NCI-H526 (cell line): ENCODE data around the gene LRIT1.
A peak's percentile ranks its signal among the peaks of the same experiment; 100 is the strongest.

Experiments
- DNase-seq, 2 experiments: peaks; one replicate each; lab custom pipeline; 2025; lab: John Stamatoyannopoulos, UW

LRIT1 gene

GRCh38 chr10:84214046-84214572 is 27.2 kb downstream of the LRIT1 start:
- no peak for DNase-seq

- no peak for DNase-seq
Observed at GRCh38 chr10:84213076-84213475, 28.3 kb downstream of the LRIT1 start.

DNA sequence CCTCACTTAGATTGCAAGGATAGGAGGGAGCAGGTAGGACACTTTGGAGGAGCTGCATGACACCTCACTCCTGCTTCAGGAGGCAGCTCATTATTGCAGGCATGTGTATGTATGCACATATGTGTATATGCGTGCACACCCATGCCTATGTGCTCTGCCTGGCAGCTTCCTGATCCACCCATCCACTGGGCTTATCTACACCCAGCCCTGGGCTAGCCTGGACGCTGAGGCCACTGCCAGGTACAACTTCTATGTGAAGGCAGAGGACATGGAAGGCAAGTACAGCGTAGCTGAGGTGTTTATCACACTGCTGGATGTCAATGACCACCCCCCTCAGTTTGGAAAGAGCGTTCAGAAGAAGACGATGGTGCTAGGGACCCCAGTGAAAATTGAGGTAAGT is 29.3 kb downstream of the LRIT1 start:
- DNase-seq, result no peak

DNA sequence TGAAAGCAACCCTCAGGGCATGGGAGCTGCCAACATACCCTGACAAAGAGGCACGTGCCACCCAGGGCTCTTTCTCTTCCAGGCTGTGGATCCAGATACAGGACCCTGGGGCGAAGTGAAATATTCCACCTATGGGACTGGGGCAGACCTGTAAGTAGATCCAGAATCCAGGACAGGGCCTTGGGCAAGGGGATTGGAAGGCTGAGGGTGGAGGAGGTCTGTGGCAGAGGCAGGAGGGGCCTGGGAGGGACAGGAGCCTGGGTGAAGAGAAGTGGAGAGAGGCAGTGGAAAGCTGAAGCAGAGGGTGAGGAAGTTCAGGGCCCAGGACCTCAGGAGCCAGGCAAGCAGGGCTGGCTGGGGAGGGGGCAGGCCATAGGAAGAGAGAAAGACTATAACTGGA is 29.8 kb downstream of the LRIT1 start:
- DNase-seq, result no peak

- DNase-seq, result no peak
Observed at GRCh38 chr10:84208023-84208422, 33.3 kb downstream of the LRIT1 start.

DNA sequence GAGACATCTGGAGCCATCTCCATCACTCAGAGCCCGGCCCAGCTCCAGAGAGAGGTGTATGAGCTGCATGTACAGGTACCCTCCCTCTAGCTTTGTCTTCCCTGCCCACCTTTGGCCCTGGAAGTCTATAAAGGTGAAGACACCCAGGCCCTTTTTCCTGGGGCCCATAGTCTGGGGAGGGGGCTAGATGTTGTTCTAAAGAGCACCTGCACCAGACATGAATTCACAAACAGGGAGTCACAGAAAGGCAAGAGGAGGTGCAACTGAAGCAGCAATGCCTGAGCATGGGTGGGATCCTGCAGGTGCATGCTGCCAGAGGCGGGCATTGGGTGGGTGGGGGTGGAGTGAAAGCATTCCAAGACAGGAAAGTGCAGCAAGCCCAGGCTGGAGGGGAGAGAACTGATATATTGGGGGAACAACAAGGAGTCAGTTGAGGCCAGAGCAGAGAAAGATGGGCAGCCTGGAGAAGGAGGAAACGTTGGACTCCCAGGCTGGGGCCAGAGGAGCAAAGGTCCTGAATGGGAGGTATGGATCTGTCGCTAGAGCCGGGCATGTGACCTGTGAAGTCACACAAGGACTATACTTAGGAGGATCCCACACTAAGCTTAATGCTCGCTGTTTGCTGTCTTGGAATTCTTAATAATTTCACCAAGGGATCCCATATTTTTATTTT is 35.4 kb downstream of the LRIT1 start:
- DNase-seq, result no peak

DNA sequence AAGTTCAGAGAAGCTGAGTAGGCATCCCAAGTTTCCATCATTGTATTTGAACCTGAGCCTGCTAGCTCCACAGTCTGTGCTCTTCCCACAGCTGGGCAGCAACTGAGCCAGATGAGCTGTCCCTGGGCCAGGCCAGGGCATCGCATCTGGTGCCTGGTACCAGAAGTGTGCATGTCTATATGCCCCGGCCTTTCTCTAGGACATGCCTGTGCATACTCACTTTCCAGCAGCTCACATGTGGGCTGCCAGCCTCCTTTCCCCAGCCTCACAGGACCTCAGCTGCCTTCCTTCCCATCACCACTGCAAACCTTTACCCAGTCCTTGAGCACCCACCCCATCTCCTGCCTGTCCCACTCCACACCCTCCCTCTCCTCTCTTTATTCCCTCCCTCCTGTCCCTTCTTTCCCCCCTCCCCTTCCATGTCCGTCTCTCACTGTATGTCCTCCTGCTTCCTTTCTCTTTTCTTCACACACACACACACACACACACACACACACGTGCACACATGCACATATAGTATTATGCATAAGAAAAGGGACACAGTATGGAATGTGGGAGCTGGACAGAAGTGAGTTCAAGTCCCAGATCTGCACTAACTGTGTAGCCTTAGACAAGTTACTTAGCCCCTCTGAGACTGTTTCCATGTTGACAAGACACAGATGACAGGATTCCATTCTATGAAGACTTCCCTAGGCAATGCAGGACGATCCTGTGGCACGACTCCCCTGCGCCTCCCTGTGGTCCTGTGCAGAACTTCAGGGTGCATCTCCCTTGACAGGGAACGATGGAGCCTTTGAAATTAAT is 36.1 kb downstream of the LRIT1 start:
- DNase-seq, result peak; percentile 12 to 57

DNA sequence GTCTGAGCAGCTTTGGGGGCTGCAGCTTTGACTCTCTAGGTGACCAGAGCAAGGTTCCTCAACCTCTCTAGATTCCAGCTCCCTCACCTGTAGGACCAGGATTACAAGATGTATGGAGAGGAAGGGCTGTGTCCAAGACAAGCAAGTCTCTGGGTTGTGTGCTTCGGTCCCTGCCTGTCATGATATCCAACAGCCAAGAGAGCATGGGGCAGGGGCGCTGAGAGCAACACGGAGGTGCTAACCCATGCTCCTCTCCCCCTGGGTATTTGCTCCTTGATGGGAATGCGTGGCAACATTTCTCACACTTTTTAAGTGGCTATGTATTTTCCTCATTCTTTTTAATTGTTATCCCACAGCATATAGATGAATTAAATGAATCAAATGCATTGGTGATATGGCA is 36.7 kb downstream of the LRIT1 start:
- DNase-seq, result no peak

DNA sequence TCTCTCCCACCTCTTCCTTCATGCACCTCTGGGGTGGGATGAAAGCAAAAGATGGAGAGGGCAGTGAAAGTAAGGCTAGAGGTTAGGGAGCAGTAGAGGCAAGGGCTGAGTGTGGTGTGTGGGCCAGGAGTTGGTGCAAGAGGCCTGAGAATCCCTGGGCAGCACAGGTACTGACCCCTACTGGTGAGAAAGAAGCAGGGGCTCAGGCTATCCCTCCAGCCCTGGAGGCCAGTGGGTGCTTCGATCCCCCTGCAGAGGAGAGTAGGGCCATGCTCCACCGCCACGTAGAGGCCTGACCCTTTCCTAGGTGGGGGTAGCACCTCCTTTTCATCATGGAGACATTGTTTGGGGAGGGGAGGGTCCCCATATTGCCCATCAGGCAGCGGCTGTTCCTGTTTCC is 37.2 kb downstream of the LRIT1 start:
- peak in 1 of 2 experiments; percentile 6 for DNase-seq

DNA sequence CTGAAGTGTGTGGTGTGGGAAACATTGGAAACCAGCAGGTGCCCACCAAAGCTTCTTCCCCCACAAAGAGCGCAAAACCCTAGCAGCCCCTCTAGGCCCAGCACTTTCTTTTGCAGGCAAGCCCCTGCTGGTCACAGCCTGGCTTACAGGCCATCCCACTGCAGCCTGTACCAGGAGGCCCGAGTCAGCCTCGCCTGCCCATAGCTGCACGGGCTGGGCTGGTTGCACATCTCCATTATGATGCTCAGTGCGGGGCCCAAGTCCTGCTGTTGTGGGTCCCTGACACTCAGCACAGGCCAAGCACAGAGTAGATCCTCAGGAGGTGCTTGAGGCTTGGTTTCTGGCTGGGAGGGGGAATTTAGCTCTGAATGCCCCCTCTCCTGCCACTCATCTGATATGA is 39.0 kb downstream of the LRIT1 start:
- no peak for DNase-seq

- no peak for DNase-seq
Observed at GRCh38 chr10:84201682-84202081, 39.7 kb downstream of the LRIT1 start.

- DNase-seq, result no peak
Observed at GRCh38 chr10:84201244-84201606, 40.1 kb downstream of the LRIT1 start.

DNA sequence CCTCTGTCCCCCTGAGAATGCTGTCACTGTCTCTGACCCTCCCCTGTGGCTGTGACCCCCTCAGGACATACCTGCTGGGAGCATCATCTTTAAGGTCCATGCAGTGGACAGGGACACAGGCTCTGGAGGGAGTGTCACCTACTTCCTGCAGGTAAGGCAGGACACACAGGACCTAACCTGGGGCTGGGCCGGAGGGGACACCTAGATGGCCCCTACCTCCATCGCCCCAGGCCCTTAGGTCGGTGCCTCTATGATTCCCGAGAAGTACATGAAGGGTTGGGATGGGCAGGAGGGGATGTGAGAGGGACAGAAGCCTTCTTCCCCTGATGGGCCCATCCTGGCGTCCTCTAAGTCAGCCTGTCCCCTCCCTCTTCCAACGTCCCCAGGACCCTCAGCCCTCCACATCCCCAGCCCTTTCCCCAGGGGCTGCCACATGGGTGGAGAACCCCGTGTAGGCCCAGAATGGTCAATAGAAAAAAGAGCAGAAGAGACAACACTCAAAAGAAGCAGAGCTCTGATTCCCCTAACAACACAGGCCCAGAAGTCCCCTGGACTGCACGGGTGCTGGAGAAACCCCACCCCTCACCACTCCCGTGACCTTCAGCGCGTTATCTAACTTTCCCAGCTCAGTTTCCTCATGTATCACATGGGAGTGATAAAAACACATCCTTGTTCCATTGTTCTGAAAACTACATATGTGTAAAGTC is 40.7 kb downstream of the LRIT1 start:
- DNase-seq, result no peak

DNA sequence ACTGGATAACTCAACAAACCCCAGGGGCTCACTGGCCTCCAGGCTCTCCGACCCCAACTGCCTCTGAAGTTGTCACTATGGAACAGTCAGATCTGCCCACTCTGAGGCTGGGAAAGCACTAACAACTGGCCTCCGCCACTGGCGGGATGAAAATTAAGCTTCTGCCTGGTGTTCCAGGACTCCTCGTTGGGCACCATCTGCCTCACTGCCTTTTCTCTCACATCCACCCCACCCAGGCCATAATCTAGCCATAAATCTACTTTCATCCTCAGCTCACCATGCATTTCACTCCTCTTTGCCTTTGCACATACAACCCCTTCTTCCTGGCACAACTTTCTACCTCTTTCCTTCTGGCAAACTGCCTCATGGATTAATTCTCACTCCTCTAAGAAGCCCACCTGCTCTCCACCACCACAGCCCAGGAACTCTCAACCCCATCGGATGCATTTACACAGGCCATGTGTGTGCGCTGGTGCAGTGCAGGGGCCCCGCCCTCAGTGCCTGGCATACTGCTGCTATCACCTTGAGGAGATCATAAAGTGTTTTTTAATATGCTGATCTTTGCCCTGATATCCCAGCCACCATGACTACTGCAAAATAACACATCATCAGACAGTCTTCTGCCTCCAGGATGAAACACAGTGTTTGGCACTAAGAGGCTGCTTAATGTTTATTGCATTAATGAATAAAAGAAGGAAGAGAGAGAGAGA is 43.0 kb downstream of the LRIT1 start:
- DNase-seq, result no peak

DNA sequence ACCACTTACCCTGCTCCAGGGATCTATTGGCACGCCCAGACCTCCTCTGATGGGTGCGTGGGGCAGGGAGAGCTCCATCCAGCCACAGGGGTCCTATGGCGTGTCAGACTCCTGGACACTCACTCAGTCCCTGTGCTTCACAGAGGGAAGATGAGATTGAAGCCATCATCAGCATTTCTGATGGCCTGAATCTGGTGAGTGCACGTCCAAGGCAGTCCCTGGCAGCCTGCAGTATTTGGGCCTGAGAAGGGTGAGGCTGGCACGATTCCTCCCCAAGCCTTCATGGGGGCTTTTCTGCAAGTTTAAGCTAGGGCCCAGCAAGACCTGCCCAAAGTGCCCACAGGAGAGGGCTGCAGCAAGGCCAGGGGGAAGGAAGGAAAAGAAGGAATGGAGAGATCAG is 43.7 kb downstream of the LRIT1 start:
- DNase-seq, result no peak

DNA sequence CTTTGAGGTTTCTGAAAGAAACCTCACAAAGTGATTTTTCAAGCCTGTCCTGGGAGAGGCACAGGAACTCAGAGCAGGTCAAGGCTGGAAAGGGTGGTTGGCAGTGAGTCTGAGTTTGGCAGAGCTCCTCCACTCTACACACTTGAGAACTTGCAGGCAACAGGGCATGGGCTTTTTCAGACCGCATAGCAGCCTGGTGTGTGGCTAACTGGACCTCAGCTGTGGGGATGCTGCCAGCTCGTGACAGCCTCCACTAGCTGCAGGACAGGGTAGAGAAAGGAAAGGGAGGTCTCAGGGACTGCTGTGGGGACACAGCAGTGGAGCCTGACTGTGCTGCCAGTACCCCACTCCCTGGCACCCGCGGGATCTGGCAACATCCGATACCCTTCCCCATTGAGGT is 44.4 kb downstream of the LRIT1 start:
- no peak for DNase-seq

- DNase-seq, result peak; percentile 38 to 42
Observed at GRCh38 chr10:84196083-84196482, 45.3 kb downstream of the LRIT1 start.

GRCh38 chr10:84195044-84195830 is 46.1 kb downstream of the LRIT1 start:
- no peak for DNase-seq

- peak in 1 of 2 experiments; percentile 30 for DNase-seq
Observed at GRCh38 chr10:84194424-84195043, 46.8 kb downstream of the LRIT1 start, which contains the start of gene CDHR1. Gene CDHR1 (plus strand): TSS chr10:84194537. CDS start chr10:84194761, 224 bp downstream.

GRCh38 chr10:84193846-84194423 is 47.4 kb downstream of the LRIT1 start:
- no peak for DNase-seq
